Parathyroid adenoma (tissue), 2 donors: ENCODE data around the gene CREB3.

Source experiments
- H2AFZ ChIP-seq: fragments of 300-600 bp; sonication (generic); one replicate; pipeline ENCODE4 v1.7.0; 2017; ENCODE audit warnings: antibody characterized with exemption, mild to moderate bottlenecking
- H3K27ac ChIP-seq: fragments of 300-600 bp; sonication (generic); one replicate; pipeline ENCODE4 v1.7.0; 2017
- H3K27me3 ChIP-seq: fragments of 300-600 bp; sonication (generic); one replicate; pipeline ENCODE4 v1.7.0; 2017; ENCODE audit warnings: low read length; ENCODE audit not compliant: control insufficient read depth, insufficient read depth
- H3K36me3 ChIP-seq: fragments of 300-600 bp; sonication (generic); one replicate; pipeline ENCODE4 v1.7.0; 2017; ENCODE audit warnings: low read length; ENCODE audit not compliant: control insufficient read depth, insufficient read depth
- H3K4me1 ChIP-seq: fragments of 300-600 bp; sonication (generic); one replicate; pipeline ENCODE4 v1.7.0; 2017; ENCODE audit warnings: control low read depth
- H3K4me2 ChIP-seq: fragments of 300-600 bp; sonication (generic); one replicate; pipeline ENCODE4 v1.7.0; 2017; ENCODE audit warnings: low read length
- H3K4me3 ChIP-seq: fragments of 300-600 bp; sonication (generic); one replicate; pipeline ENCODE4 v1.7.0; 2017; ENCODE audit warnings: low read depth, low read length
- H3K79me2 ChIP-seq: fragments of 300-600 bp; sonication (generic); one replicate; pipeline ENCODE4 v1.7.0; 2017; ENCODE audit warnings: control low read depth
- H3K9ac ChIP-seq: fragments of 300-600 bp; sonication (generic); one replicate; pipeline ENCODE4 v1.7.0; 2017; ENCODE audit warnings: mild to moderate bottlenecking
- H3K9me3 ChIP-seq: fragments of 300-600 bp; sonication (generic); one replicate; pipeline ENCODE4 v1.7.0; 2017; ENCODE audit warnings: low read length; ENCODE audit not compliant: control insufficient read depth
- CTCF ChIP-seq: fragments of 300-600 bp; sonication (generic); IDR thresholded peaks from one replicate; pipeline ENCODE4 v1.7.0; 2017; ENCODE audit warnings: antibody characterized with exemption, mild to moderate bottlenecking
- donor health status: primary hyperparathyroidism.

Gene CREB3

GRCh38 chr9:35753466-35753865 lies 21.0 kb downstream of the CREB3 start:
- H3K9ac ChIP-seq = no peak overlapping the region
- H3K9me3 ChIP-seq = no peaks in the 10 kb centered on the region
- H3K79me2 ChIP-seq = peaks cover 2% of the 10 kb centered on the region
- H2AFZ ChIP-seq = no peak overlapping the region
- no peak overlapping the region for H3K4me2 ChIP-seq
- no peaks in the 10 kb centered on the region for H3K36me3 ChIP-seq
- H3K27me3 ChIP-seq = no peaks in the 10 kb centered on the region
- peaks cover 5% of the 10 kb centered on the region for H3K4me1 ChIP-seq
- no peak overlapping the region for H3K4me3 ChIP-seq
- no peak for TF ChIP-seq CTCF
- H3K27ac ChIP-seq = no peak overlapping the region

DNA sequence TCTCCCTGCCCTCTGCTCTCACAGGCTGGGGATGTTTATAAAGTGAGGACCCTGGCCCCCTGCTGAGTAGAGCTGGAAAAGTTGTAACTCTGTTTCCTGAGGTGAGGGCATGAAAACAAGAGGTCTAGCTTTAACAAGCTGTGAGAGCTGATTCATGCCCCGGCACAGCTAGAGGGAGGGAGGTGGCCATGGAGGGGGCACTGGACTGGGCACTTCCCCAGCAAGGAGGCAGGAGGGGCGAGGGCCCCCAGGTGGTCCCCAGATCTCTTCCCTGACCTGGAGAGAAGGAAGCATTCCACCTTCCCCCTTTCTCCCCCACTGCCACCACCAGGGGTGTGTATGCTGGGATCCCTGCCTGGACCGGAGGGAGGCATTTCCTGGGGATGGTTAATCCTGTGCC lies 21.8 kb downstream of the CREB3 start, which contains the start of gene MSMP:
TSS of gene MSMP (minus strand) at position 13 of the 400 bp plus-strand sequence. CDS start 147 bp downstream, outside the sequence.
- H3K79me2 ChIP-seq = no peaks in the 10 kb centered on the region
- no peak for TF ChIP-seq CTCF
- H3K4me1 ChIP-seq = peaks cover 5% of the 10 kb centered on the region

GRCh38 chr9:35755071-35755470 lies 22.6 kb downstream of the CREB3 start:
- Histone ChIP-seq H3K4me1 (peaks cover 2% of the 10 kb centered on the region), H3K4me2 (no peak overlapping the region), H2AFZ (no peak overlapping the region), H3K9ac (no peak overlapping the region), H3K79me2 (no peaks in the 10 kb centered on the region), H3K9me3 (no peaks in the 10 kb centered on the region), H3K27me3 (no peaks in the 10 kb centered on the region), H3K4me3 (no peak overlapping the region), H3K27ac (no peak overlapping the region), H3K36me3 (no peaks in the 10 kb centered on the region)
- no peak for TF ChIP-seq CTCF

More for the DNA sequence above, 21.8 kb downstream of the CREB3 start, which contains the start of gene MSMP:
- Histone ChIP-seq H3K4me2 (no peak within 1 kb of the TSS), H3K4me3 (no peak within 1 kb of the TSS), H3K9me3 (no peaks in the 10 kb centered on the region), H3K27ac (no peak within 1 kb of the TSS), H3K36me3 (no peaks in the 10 kb centered on the region), H3K27me3 (no peaks in the 10 kb centered on the region), H2AFZ (no peak within 1 kb of the TSS), H3K9ac (no peak within 1 kb of the TSS)

- Histone ChIP-seq H3K9ac (peak overlapping the region; percentile 19), H3K79me2 (no peaks in the 10 kb centered on the region), H3K36me3 (no peaks in the 10 kb centered on the region), H3K4me3 (peak overlapping the region; percentile 72), H3K27me3 (no peaks in the 10 kb centered on the region), H3K27ac (peak overlapping the region; percentile 83), H3K4me2 (peak overlapping the region; percentile 96), H2AFZ (peak overlapping the region; percentile 65), H3K9me3 (no peaks in the 10 kb centered on the region), H3K4me1 (no peaks in the 10 kb centered on the region)
- peak; percentile 53 for TF ChIP-seq CTCF
These were observed 24.1 kb downstream of the CREB3 start for GRCh38 chr9:35756275-35757225.
